ENCODE results near the gene SLC6A9.

The SLC6A9 gene

GRCh38 chr1:44029260-44029910 lies 1.9 kb downstream of the SLC6A9 start:
- DNase-seq (ENCODE audit: low read depth): no peak

- DNase-seq (ENCODE audit: low read depth): no peak
Measured at GRCh38 chr1:44027320-44027719, 3.9 kb downstream of the SLC6A9 start.

GRCh38 chr1:44025816-44026215 lies 5.4 kb downstream of the SLC6A9 start:
- DNase-seq (ENCODE audit: low read depth): no peak

GRCh38 chr1:44024903-44025525 lies 6.2 kb downstream of the SLC6A9 start:
- no peak for DNase-seq (ENCODE audit: low read depth)

- DNase-seq (ENCODE audit: low read depth): no peak
Measured at GRCh38 chr1:44024031-44024902, 7.0 kb downstream of the SLC6A9 start.

- DNase-seq (ENCODE audit: low read depth): no peak
Measured at GRCh38 chr1:44021581-44022321, 9.5 kb downstream of the SLC6A9 start.

GRCh38 chr1:44021156-44021555 lies 10.1 kb downstream of the SLC6A9 start:
- DNase-seq (ENCODE audit: low read depth): no peak

- DNase-seq (ENCODE audit: low read depth): no peak
Measured at GRCh38 chr1:44020464-44020863, 10.8 kb downstream of the SLC6A9 start.

GRCh38 chr1:44019466-44019948 lies 11.8 kb downstream of the SLC6A9 start:
- DNase-seq (ENCODE audit: low read depth): no peak

GRCh38 chr1:44016890-44017400 lies 14.3 kb downstream of the SLC6A9 start:
- DNase-seq (ENCODE audit: low read depth): no peak

GRCh38 chr1:44016041-44016889 lies 15.0 kb downstream of the SLC6A9 start:
- no peak for DNase-seq (ENCODE audit: low read depth)

- DNase-seq (ENCODE audit: low read depth): no peak
Measured at GRCh38 chr1:44015206-44015605, 16.1 kb downstream of the SLC6A9 start.

- DNase-seq (ENCODE audit: low read depth): no peak
Measured at GRCh38 chr1:44014365-44015104, 16.7 kb downstream of the SLC6A9 start.

GRCh38 chr1:44013949-44014348 lies 17.3 kb downstream of the SLC6A9 start:
- DNase-seq (ENCODE audit: low read depth): no peak

GRCh38 chr1:44012941-44013609 lies 18.2 kb downstream of the SLC6A9 start:
- DNase-seq (ENCODE audit: low read depth): no peak

- DNase-seq (ENCODE audit: low read depth): no peak
Measured at GRCh38 chr1:44012404-44012803, 18.9 kb downstream of the SLC6A9 start.

- DNase-seq (ENCODE audit: low read depth): no peak
Measured at GRCh38 chr1:44010935-44011471, 20.3 kb downstream of the SLC6A9 start.

GRCh38 chr1:44008259-44008658 lies 23.0 kb downstream of the SLC6A9 start:
- no peak for DNase-seq (ENCODE audit: low read depth)

- DNase-seq (ENCODE audit: low read depth): no peak
Measured at GRCh38 chr1:44002606-44003157, 28.6 kb downstream of the SLC6A9 start.
